Stimulated activated CD4-positive, alpha-beta T cell treated with anti-CD3 and anti-CD28 coated beads, Interleukin-4, amount 100 ng/mL, for 48 hours (primary cell): Measurements from ENCODE around the gene DNAJA3.
A peak's percentile ranks its signal among the peaks of the same experiment; 100 is the strongest.

Experiments used
- DNase-seq, 2 donors: peaks; one replicate each; pipeline ENCODE4 v3.0.0-alpha.2; 2020; ENCODE audit warnings: low read depth in 2 of 2

Gene DNAJA3

GRCh38 chr16:4433914-4434787 is 8.5 kb downstream of the DNAJA3 start:
- no peak for DNase-seq

- no peak for DNase-seq
Measured at GRCh38 chr16:4435337-4436067, 9.8 kb downstream of the DNAJA3 start.

GRCh38 chr16:4437366-4437765 is 11.7 kb downstream of the DNAJA3 start:
- no peak for DNase-seq

- no peak for DNase-seq
Measured at GRCh38 chr16:4442371-4442770, 16.7 kb downstream of the DNAJA3 start.

- DNase-seq = no peak
Measured at GRCh38 chr16:4443271-4443670, 17.6 kb downstream of the DNAJA3 start.

GRCh38 chr16:4443986-4444385 is 18.3 kb downstream of the DNAJA3 start:
- DNase-seq = no peak

- DNase-seq = no peak
Measured at GRCh38 chr16:4450430-4450829, 24.8 kb downstream of the DNAJA3 start.

GRCh38 chr16:4450931-4451519 is 25.4 kb downstream of the DNAJA3 start:
- no peak for DNase-seq

GRCh38 chr16:4452674-4453073 is 27.0 kb downstream of the DNAJA3 start:
- no peak for DNase-seq

GRCh38 chr16:4454623-4455022 is 29.0 kb downstream of the DNAJA3 start:
- DNase-seq = no peak

GRCh38 chr16:4455081-4455480 is 29.4 kb downstream of the DNAJA3 start:
- DNase-seq = no peak

GRCh38 chr16:4455951-4456350 is 30.3 kb downstream of the DNAJA3 start:
- no peak for DNase-seq

- DNase-seq = no peak
Measured at GRCh38 chr16:4460936-4461249, 35.2 kb downstream of the DNAJA3 start.

GRCh38 chr16:4461250-4462085 is 35.8 kb downstream of the DNAJA3 start:
- DNase-seq = no peak

GRCh38 chr16:4463522-4464163 is 38.0 kb downstream of the DNAJA3 start:
- DNase-seq = no peak

- DNase-seq = peak in 1 of 2 donors; percentile 54
Measured at GRCh38 chr16:4465977-4466779, 40.5 kb downstream of the DNAJA3 start.

- DNase-seq = no peak
Measured at GRCh38 chr16:4467916-4468315, 42.2 kb downstream of the DNAJA3 start.

GRCh38 chr16:4468972-4469371 is 43.3 kb downstream of the DNAJA3 start:
- DNase-seq = no peak

- DNase-seq = no peak
Measured at GRCh38 chr16:4471869-4472268, 46.2 kb downstream of the DNAJA3 start.

- no peak for DNase-seq
Measured at GRCh38 chr16:4472880-4473279, 47.2 kb downstream of the DNAJA3 start.
